ENCODE results near the gene PDE2A. TPM values are rescaled to one million over a fixed set of nuclear protein-coding genes. Genes with fewer than 3 reads are reported as not detected.

The PDE2A gene
- total RNA-seq, 4 donors from 2014 or later = 40.6 to 68.8 (median 47.6) TPM

DNA sequence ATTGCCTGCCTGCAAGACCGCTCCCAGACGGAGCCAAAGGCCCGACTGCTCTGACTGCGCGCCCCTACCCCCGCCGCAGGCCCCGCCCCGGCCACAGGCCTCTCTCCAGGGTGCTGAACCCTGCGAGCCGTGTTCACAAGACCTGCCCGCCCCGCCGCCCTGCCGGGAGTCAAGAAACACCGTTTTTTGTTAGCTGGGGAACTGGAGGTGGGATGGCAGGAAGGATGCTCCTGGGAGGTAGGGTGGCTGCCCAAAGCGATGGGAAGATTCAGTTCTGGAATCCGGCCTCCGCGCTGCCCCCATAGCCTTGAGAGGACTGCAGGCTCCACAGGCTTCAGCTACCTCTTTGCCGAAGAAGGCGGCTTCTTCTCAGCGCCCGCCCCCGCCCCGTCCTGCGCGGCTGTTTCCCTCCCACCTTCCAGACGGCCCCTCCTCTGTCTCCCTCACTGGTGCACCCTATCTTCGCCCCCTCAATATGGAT is 2.7 kb upstream of the PDE2A start:
- Histone ChIP-seq H3K36me3 (no peaks in the 10 kb centered on the region), H3K4me1 (peaks cover 7 to 26% (median 17%) of the 10 kb centered on the region in 4 donors), H3K27ac (replicated peaks in 1 of 4) (no peak overlapping the region), H3K9me3 (no peaks in the 10 kb centered on the region), H3K4me3 (no peak overlapping the region), H3K27me3 (peaks cover 3 to 87% (median 52%) of the 10 kb centered on the region in 4 donors)
- intact Hi-C loops (cut with DNase I) = no loop called here
- TF ChIP-seq EP300 (IDR thresholded peaks at IDR 0.05) (no peak), POLR2AphosphoS5 (IDR thresholded peaks at IDR 0.05) (no peak), POLR2A (IDR thresholded peaks at IDR 0.05; ENCODE audit: low read depth) (no peak)
- TF ChIP-seq, protein P1, sequence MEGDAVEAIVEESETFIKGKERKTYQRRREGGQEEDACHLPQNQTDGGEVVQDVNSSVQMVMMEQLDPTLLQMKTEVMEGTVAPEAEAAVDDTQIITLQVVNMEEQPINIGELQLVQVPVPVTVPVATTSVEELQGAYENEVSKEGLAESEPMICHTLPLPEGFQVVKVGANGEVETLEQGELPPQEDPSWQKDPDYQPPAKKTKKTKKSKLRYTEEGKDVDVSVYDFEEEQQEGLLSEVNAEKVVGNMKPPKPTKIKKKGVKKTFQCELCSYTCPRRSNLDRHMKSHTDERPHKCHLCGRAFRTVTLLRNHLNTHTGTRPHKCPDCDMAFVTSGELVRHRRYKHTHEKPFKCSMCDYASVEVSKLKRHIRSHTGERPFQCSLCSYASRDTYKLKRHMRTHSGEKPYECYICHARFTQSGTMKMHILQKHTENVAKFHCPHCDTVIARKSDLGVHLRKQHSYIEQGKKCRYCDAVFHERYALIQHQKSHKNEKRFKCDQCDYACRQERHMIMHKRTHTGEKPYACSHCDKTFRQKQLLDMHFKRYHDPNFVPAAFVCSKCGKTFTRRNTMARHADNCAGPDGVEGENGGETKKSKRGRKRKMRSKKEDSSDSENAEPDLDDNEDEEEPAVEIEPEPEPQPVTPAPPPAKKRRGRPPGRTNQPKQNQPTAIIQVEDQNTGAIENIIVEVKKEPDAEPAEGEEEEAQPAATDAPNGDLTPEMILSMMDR (IDR thresholded peaks at IDR 0.05) = no peak
- DNase-seq (ENCODE audit: extremely low spot score) = no peak
- 9% methylated on average over 3 of the region's 30 CpGs for WGBS

DNA sequence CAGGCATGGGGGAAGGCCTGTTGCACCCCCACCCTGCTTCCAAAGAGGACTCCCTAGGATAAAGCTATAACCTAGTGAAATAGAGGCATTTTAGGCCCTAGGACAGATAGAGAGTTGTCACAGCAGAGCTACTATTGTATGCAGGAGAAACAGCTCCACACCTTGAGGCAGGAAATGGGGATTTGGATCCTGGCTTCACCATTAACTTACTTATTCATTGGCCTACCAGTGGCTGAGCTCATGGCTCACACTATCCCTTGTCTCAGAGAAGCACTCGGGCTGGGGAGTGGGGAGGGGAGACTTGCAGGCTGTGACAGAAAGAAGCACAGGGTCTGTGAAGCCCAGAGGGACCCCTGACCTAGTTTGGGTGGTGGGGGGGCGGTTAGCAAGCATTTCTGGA is 999 bp upstream of the PDE2A start:
- no peaks in the 10 kb centered on the region for H3K9me3 ChIP-seq
- no peaks in the 10 kb centered on the region for H3K36me3 ChIP-seq
- 27% methylated on average over 2 of the region's 2 CpGs for WGBS
- intact Hi-C loops (cut with DNase I) = no loop called here
- no peak overlapping the region for H3K4me3 ChIP-seq
- peaks cover 0 to 14% (median 7%) of the 10 kb centered on the region in 4 donors for H3K4me1 ChIP-seq
- peaks cover 3 to 100% (median 52%) of the 10 kb centered on the region in 4 donors for H3K27me3 ChIP-seq
- H3K27ac ChIP-seq (replicated peaks in 1 of 4) = no peak overlapping the region
- no peak for TF ChIP-seq POLR2A (IDR thresholded peaks at IDR 0.05; ENCODE audit: low read depth)
- no peak for TF ChIP-seq EP300 (IDR thresholded peaks at IDR 0.05)
- TF ChIP-seq, protein P1 (IDR thresholded peaks at IDR 0.05) = no peak
- DNase-seq (ENCODE audit: extremely low spot score) = no peak

DNA sequence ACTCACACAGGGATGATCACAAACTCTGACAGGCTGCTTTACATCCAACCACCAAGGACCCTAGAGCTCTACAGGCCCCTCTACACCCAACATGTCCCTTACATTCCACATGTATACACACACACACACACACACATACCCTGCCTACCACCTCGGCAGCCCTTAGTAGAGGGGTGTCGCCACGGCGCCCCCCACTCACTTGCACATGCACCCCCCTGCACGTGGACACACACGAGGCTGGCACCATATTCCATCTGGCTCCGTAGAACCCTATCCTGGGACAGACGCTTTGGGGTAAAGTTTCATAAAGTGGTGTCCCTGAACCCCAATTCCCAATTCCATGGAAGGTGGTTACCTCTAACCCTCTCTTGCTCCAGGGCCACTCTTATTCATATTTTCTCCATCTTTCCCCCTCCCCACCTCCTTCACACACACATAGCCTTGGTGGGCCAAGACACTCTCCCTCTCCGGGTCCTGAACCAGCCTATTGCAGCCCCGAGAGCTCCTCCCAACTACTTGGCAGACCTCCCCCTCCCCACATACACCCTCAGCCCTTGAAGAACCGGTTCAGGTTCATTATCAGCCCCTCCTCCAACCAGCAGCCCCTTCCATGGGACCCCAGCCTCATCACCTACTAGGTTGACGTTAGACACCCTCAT is 809 bp downstream of the PDE2A start:
- WGBS = 44% methylated on average over 9 of the region's 12 CpGs
- Histone ChIP-seq H3K27me3 (peaks cover 3 to 96% (median 49%) of the 10 kb centered on the region in 4 donors), H3K27ac (replicated peaks in 1 of 4) (no peak overlapping the region), H3K4me1 (peaks cover 5 to 14% (median 7%) of the 10 kb centered on the region in 4 donors), H3K4me3 (no peak overlapping the region), H3K9me3 (no peaks in the 10 kb centered on the region), H3K36me3 (no peaks in the 10 kb centered on the region)
- TF ChIP-seq POLR2AphosphoS5 (IDR thresholded peaks at IDR 0.05) = no peak
- no peak for TF ChIP-seq POLR2A (IDR thresholded peaks at IDR 0.05; ENCODE audit: low read depth)
- TF ChIP-seq, protein P1 (IDR thresholded peaks at IDR 0.05) = no peak
- no peak for DNase-seq (ENCODE audit: extremely low spot score)
- intact Hi-C loops (cut with DNase I) = no loop called here

DNA sequence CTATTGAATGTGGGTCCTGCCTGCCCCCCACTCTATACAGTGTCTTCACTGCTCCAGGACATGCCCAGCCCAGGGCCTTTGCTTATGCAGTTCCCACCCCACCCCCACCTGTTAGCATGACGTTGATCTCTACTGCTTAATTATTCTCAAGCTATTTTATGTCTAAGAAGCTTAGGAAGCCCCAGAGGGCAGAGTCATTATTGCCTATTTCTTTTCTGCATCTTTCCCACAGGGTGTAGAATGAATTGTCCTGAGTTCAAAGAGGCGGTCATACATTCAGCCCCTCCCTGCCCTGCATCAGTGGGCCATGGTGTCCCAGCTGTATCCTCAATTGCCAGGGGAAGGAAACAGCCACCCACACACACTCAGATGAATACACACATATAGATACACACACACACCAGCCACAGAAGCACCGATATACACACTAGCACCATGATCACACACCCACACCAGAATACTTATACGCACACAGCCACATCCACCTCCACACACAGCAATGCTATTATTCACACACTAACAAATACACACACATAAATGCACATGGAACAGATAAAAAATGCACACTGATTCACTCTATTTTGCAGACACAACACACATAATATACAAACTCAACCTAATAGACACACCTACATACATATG is 1.5 kb downstream of the PDE2A start:
- H3K9me3 ChIP-seq = peaks cover 0 to 5% (median under 1%) of the 10 kb centered on the region in 4 donors
- H3K27me3 ChIP-seq = peaks cover 3 to 96% (median 43%) of the 10 kb centered on the region in 4 donors
- intact Hi-C loops (cut with DNase I) = no loop called here
- H3K4me1 ChIP-seq = peaks cover 5 to 14% (median 7%) of the 10 kb centered on the region in 4 donors
- TF ChIP-seq, protein P1 (IDR thresholded peaks at IDR 0.05) = no peak
- no peak for TF ChIP-seq EP300 (IDR thresholded peaks at IDR 0.05)
- TF ChIP-seq POLR2AphosphoS5 (IDR thresholded peaks at IDR 0.05) = no peak
- TF ChIP-seq POLR2A (IDR thresholded peaks at IDR 0.05; ENCODE audit: low read depth) = no peak
- 77% methylated on average over 4 of the region's 4 CpGs for WGBS
- H3K27ac ChIP-seq (replicated peaks in 1 of 4) = no peak overlapping the region
- H3K4me3 ChIP-seq = no peak overlapping the region
- no peaks in the 10 kb centered on the region for H3K36me3 ChIP-seq
- DNase-seq (ENCODE audit: extremely low spot score) = no peak

All from esophagus muscularis mucosa (tissue), 4 donors.